ENCODE results near the gene CTIF. TPM values are rescaled to one million over a fixed set of nuclear protein-coding genes. Genes with fewer than 3 reads are reported as not detected.

The CTIF gene
- total and polyA plus RNA-seq, 2 experiments from 2014 or later = 8.6 to 14.4 TPM

DNA sequence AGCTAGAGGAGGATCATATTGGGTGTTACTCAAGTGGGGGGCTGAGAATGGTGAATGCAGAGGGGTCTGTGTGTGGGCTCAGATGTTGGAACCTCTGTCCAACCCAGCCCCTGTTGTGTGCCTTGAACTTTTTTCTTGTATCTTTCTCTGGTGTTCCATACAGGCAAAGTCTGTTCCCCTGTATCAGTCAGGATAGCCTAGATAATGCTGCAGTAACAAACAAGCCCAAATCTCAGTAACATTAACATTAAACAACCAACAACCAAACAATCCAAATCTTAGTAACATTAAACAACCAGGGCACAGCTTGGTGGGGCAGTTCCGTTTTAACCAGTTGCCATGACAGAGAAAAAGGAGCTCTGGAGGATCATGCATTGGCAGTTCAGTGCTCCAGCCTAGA, 103.7 kb downstream of the CTIF start:
- ATAC-seq = no peak
- Mint-ChIP-seq H3K4me3 (no peak overlapping the region), H3K36me3 (ENCODE audit: low read depth) (peaks cover 6% of the 10 kb centered on the region; the same call in 2 of the 3 replicates)

More for the DNA sequence above, 103.7 kb downstream of the CTIF start:
- Histone ChIP-seq H3K4me1 (ENCODE audit: insufficient read depth) (no peaks in the 10 kb centered on the region), H3F3A (replicated peaks; ENCODE audit: low read depth) (no peaks in the 10 kb centered on the region), H3K4me3 (no peak overlapping the region), H3K4me2 (no peak overlapping the region), H3K27me3 (ENCODE audit: insufficient read depth) (no peaks in the 10 kb centered on the region), H2AFZ (no peak overlapping the region), H4K20me1 (replicated peaks; ENCODE audit: insufficient read depth) (0 out of 2 replicates have a peak, but pooled peaks cover 3% of the 10 kb centered on the region), H3K9me2 (ENCODE audit: insufficient read depth) (no peaks in the 10 kb centered on the region), H3K79me2 (replicated peaks; ENCODE audit: insufficient read depth) (no peaks in the 10 kb centered on the region), H3K36me3 (ENCODE audit: insufficient read depth) (no peaks in the 10 kb centered on the region), H3K27ac (ENCODE audit: low read depth) (no peak overlapping the region)
- DNase-seq (ENCODE audit: low spot score) = no peak
- Mint-ChIP-seq H3K27ac (no peak overlapping the region), H3K9me3 (0 out of 3 replicates have a peak, but pooled peaks cover 3% of the 10 kb centered on the region), H3K27me3 (ENCODE audit: insufficient read depth, low read depth, poor library complexity) (peaks cover 8% of the 10 kb centered on the region), H3K4me1 (peaks cover 10% of the 10 kb centered on the region)
- no peak for TF ChIP-seq ZNF331 (CRISPR knock-in tag; IDR thresholded peaks at IDR 0.05; ENCODE audit: low read depth)
- no peak for TF ChIP-seq CREB1 (CRISPR knock-in tag; IDR thresholded peaks at IDR 0.05; ENCODE audit: low read depth)
- no peak for TF ChIP-seq STAT1 (IDR thresholded peaks at IDR 0.05; ENCODE audit: unreplicated experiment)
- TF ChIP-seq NANOG (IDR thresholded peaks at IDR 0.05; ENCODE audit: borderline replicate concordance) = no peak
- no peak for TF ChIP-seq POLR2AphosphoS5 (IDR thresholded peaks at IDR 0.05; ENCODE audit: low read depth)
- TF ChIP-seq ETS1 (IDR thresholded peaks at IDR 0.05) = no peak
- TF ChIP-seq ZNF114 (CRISPR knock-in tag; IDR thresholded peaks at IDR 0.05) = no peak
- no peak for TF ChIP-seq EZH2phosphoT487 (IDR thresholded peaks at IDR 0.05; ENCODE audit: unreplicated experiment)
- TF ChIP-seq, protein P1, sequence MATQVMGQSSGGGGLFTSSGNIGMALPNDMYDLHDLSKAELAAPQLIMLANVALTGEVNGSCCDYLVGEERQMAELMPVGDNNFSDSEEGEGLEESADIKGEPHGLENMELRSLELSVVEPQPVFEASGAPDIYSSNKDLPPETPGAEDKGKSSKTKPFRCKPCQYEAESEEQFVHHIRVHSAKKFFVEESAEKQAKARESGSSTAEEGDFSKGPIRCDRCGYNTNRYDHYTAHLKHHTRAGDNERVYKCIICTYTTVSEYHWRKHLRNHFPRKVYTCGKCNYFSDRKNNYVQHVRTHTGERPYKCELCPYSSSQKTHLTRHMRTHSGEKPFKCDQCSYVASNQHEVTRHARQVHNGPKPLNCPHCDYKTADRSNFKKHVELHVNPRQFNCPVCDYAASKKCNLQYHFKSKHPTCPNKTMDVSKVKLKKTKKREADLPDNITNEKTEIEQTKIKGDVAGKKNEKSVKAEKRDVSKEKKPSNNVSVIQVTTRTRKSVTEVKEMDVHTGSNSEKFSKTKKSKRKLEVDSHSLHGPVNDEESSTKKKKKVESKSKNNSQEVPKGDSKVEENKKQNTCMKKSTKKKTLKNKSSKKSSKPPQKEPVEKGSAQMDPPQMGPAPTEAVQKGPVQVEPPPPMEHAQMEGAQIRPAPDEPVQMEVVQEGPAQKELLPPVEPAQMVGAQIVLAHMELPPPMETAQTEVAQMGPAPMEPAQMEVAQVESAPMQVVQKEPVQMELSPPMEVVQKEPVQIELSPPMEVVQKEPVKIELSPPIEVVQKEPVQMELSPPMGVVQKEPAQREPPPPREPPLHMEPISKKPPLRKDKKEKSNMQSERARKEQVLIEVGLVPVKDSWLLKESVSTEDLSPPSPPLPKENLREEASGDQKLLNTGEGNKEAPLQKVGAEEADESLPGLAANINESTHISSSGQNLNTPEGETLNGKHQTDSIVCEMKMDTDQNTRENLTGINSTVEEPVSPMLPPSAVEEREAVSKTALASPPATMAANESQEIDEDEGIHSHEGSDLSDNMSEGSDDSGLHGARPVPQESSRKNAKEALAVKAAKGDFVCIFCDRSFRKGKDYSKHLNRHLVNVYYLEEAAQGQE (IDR thresholded peaks at IDR 0.05; ENCODE audit: unreplicated experiment) = no peak
- TF ChIP-seq ZNF462 (CRISPR knock-in tag; IDR thresholded peaks at IDR 0.05) = no peak
- no peak for TF ChIP-seq JUNB (IDR thresholded peaks at IDR 0.05; ENCODE audit: unreplicated experiment)
- no peak for TF ChIP-seq CTCF (conservative IDR thresholded peaks at IDR 0.05; ENCODE audit: low read depth in 2 of 2)
- no peak for TF ChIP-seq EZH2 (IDR thresholded peaks at IDR 0.05; ENCODE audit: low read depth, unreplicated experiment)
